Stimulated activated CD4-positive, alpha-beta T cell treated with anti-CD3 and anti-CD28 coated beads, Interleukin-12 subunit alpha, Interleukin-12 subunit beta, amount 100 ng/mL, for 24 hours (primary cell): Measurements from ENCODE around the gene UBE2G1.

Experiments
- DNase-seq, 2 experiments: peaks; one replicate each; pipeline ENCODE4 v3.0.0-alpha.2; 2020; ENCODE audit warnings: low read depth in 2 of 2

The UBE2G1 gene

GRCh38 chr17:4247361-4247970, 119.0 kb downstream of the UBE2G1 start:
- no peak for DNase-seq

GRCh38 chr17:4246674-4247073, 119.8 kb downstream of the UBE2G1 start:
- DNase-seq = no peak

- no peak for DNase-seq
Observed at GRCh38 chr17:4241535-4241934, 124.9 kb downstream of the UBE2G1 start.

- no peak for DNase-seq
Observed at GRCh38 chr17:4236456-4236855, 130.0 kb downstream of the UBE2G1 start.

GRCh38 chr17:4235372-4236279, 130.8 kb downstream of the UBE2G1 start:
- DNase-seq = no peak

GRCh38 chr17:4234401-4234800, 132.1 kb downstream of the UBE2G1 start:
- DNase-seq = no peak

- DNase-seq = no peak
Observed at GRCh38 chr17:4233668-4234258, 132.7 kb downstream of the UBE2G1 start.

- no peak for DNase-seq
Observed at GRCh38 chr17:4232168-4232813, 134.2 kb downstream of the UBE2G1 start.

GRCh38 chr17:4229627-4230541, 136.6 kb downstream of the UBE2G1 start:
- DNase-seq = no peak

GRCh38 chr17:4221899-4222659, 144.4 kb downstream of the UBE2G1 start:
- no peak for DNase-seq

- DNase-seq = no peak
Observed at GRCh38 chr17:4221163-4221562, 145.3 kb downstream of the UBE2G1 start.

GRCh38 chr17:4220655-4221054, 145.8 kb downstream of the UBE2G1 start:
- DNase-seq = no peak
